Esophagus muscularis mucosa (tissue), 4 donors: ENCODE results near the gene RFTN1. TPM values are rescaled to one million over a fixed set of nuclear protein-coding genes. Genes with fewer than 3 reads are reported as not detected.

Experiments
- DNase-seq: peaks from one replicate; pipeline ENCODE4 v3.0.0-alpha.2; 2017; ENCODE audit errors: extremely low spot score
- H3K27ac ChIP-seq, 4 donors: fragments of 200-600 bp; sonication (generic); replicated peaks in 1 of 4; 1 replicate in 3 of 4; 2 replicates in 1 of 4; pipeline ENCODE4 v1.5.1; 2016 to 2019; ENCODE audit warnings: mild to moderate bottlenecking in 1 of 4
- H3K27me3 ChIP-seq, 4 donors: fragments of 200-600 bp; sonication (generic); one replicate each; pipeline versions ENCODE4 v1.5.1 to v1.6.0; 2016 to 2019
- H3K36me3 ChIP-seq, 4 donors: fragments of 200-600 bp; sonication (generic); one replicate each; pipeline ENCODE4 v1.5.1; 2016 to 2019
- H3K4me1 ChIP-seq, 4 donors: fragments of 200-600 bp; sonication (generic); one replicate each; pipeline ENCODE4 v1.5.1; 2016 to 2019
- H3K4me3 ChIP-seq, 4 donors: fragments of 200-600 bp; sonication (generic); 1 replicate in 2 of 4; 2 replicates in 2 of 4; pipeline ENCODE4 v1.5.1; 2016 to 2019; ENCODE audit warnings: mild to moderate bottlenecking in 4 of 4, moderate library complexity in 1 of 4
- H3K9me3 ChIP-seq, 4 donors: fragments of 200-600 bp; sonication (generic); 1 replicate in 3 of 4; 2 replicates in 1 of 4; pipeline ENCODE4 v1.5.1; 2016 to 2019
- CTCF ChIP-seq, 3 experiments: fragments of 200-600 bp in 2 of 3; fragments of 450-650 bp in 1 of 3; sonication (generic) in 2 of 3; IDR thresholded peaks; one replicate each; pipeline ENCODE4 v1.5.1; 2017 to 2019; ENCODE audit warnings: antibody characterized with exemption in 3 of 3, mild to moderate bottlenecking in 2 of 3, moderate library complexity in 1 of 3
- EP300 ChIP-seq: sonication (generic); formaldehyde crosslinking; IDR thresholded peaks from one replicate; pipeline ENCODE4 v1.6.1; 2017; ENCODE audit warnings: antibody characterized with exemption
- POLR2A ChIP-seq: fragments of 450-650 bp; IDR thresholded peaks from one replicate; pipeline ENCODE4 v1.6.1; 2017; ENCODE audit warnings: antibody characterized with exemption, moderate library complexity, mild to moderate bottlenecking, low read depth
- POLR2AphosphoS5 ChIP-seq, 2 donors: sonication (generic); formaldehyde crosslinking; IDR thresholded peaks; one replicate each; pipeline ENCODE4 v1.6.1; 2017; ENCODE audit warnings: antibody characterized with exemption in 2 of 2
- WGBS: methylation state at CpG from one replicate; pipeline ENCODE4 v1.1.5; 2018; 5-methylcytosine and 5-hydroxymethylcytosine counted together
- intact Hi-C: fragments of 100-400 bp; cut with DNase I; formaldehyde crosslinking; loops from one replicate; pipeline ENCODE4 v1.15.1; 2023
- total RNA-seq, 4 donors: library from RNA; depleted of rRNA; stranded (reverse); fragments of >200 nt; gene quantifications; one replicate each; pipeline versions ENCODE4 v1.1.0 to v1.2.1, GENCODE V29; 2016

The RFTN1 gene
- total RNA-seq, 4 donors from 2014 or later: 79.7 to 142 (median 104) TPM

- Histone ChIP-seq H3K4me1 (peaks cover 25 to 51% (median 44%) of the 10 kb centered on the region in 4 donors), H3K4me3 (peak overlapping the region in 1 of 4 donors; percentile 9), H3K27ac (peak overlapping the region in 2 of 4 donors; percentile 8 to 56), H3K9me3 (no peaks in the 10 kb centered on the region), H3K36me3 (peaks cover 0 to 29% (median 2%) of the 10 kb centered on the region in 4 donors), H3K27me3 (no peaks in the 10 kb centered on the region)
- TF ChIP-seq CTCF (IDR thresholded peaks at IDR 0.05): no peak
- TF ChIP-seq POLR2AphosphoS5 (IDR thresholded peaks at IDR 0.05): peak in 1 of 2 donors; percentile 4
- TF ChIP-seq EP300: no peak
- 53% methylated on average over 2 of the region's 2 CpGs for WGBS
- DNase-seq: no peak
- intact Hi-C loops: loop anchor here (2.0 kb wide), 1 partner anchor 226 kb away; no protein-coding TSS in a partner anchor
Measured at GRCh38 chr3:16290827-16291196, 222.7 kb downstream of the RFTN1 start.

- Histone ChIP-seq H3K4me1 (peaks cover 25 to 55% (median 44%) of the 10 kb centered on the region in 4 donors), H3K4me3 (peak overlapping the region in 1 of 4 donors; percentile 9), H3K27me3 (no peaks in the 10 kb centered on the region), H3K27ac (peak overlapping the region; percentile 8 to 56 (median 29)), H3K9me3 (no peaks in the 10 kb centered on the region), H3K36me3 (peaks cover 0 to 23% (median under 1%) of the 10 kb centered on the region in 4 donors)
- no peak for DNase-seq
- WGBS: 56% methylated on average over 3 of the region's 3 CpGs
- intact Hi-C loops: loop anchor here (2.0 kb wide), 1 partner anchor 227 kb away; no protein-coding TSS in a partner anchor
- no peak for TF ChIP-seq POLR2A
- TF ChIP-seq CTCF (IDR thresholded peaks at IDR 0.05): peak; percentile 81 to 88 (median 84)
- TF ChIP-seq POLR2AphosphoS5 (IDR thresholded peaks at IDR 0.05): peak in 1 of 2 donors; percentile 2
Measured at GRCh38 chr3:16290007-16290826, 223.3 kb downstream of the RFTN1 start.

- Histone ChIP-seq H3K4me1 (peaks cover 25 to 55% (median 44%) of the 10 kb centered on the region in 4 donors), H3K27ac (peak overlapping the region; percentile 18 to 56 (median 32)), H3K4me3 (no peak overlapping the region), H3K27me3 (no peaks in the 10 kb centered on the region), H3K9me3 (no peaks in the 10 kb centered on the region), H3K36me3 (peaks cover 0 to 21% (median 0%) of the 10 kb centered on the region in 4 donors)
- TF ChIP-seq POLR2A (no peak), EP300 (no peak), POLR2AphosphoS5 (IDR thresholded peaks at IDR 0.05) (no peak), CTCF (IDR thresholded peaks at IDR 0.05) (no peak)
- no peak for DNase-seq
- intact Hi-C loops: loop anchor here (2.0 kb wide), 1 partner anchor 261 kb away; no protein-coding TSS in a partner anchor
- WGBS: 84% methylated on average over 2 of the region's 2 CpGs
Measured at GRCh38 chr3:16289144-16289889, 224.2 kb downstream of the RFTN1 start.

GRCh38 chr3:16288664-16289063 lies 224.8 kb downstream of the RFTN1 start:
- no peak for DNase-seq
- Histone ChIP-seq H3K4me3 (no peak overlapping the region), H3K4me1 (peaks cover 25 to 55% (median 44%) of the 10 kb centered on the region in 4 donors), H3K9me3 (no peaks in the 10 kb centered on the region), H3K36me3 (peaks cover 0 to 27% (median 0%) of the 10 kb centered on the region in 4 donors), H3K27me3 (no peaks in the 10 kb centered on the region), H3K27ac (peak overlapping the region; percentile 18 to 56 (median 32))
- WGBS: 17% methylated on average over 1 of the region's 1 CpG
- TF ChIP-seq POLR2A (no peak), POLR2AphosphoS5 (IDR thresholded peaks at IDR 0.05) (no peak), EP300 (no peak), CTCF (IDR thresholded peaks at IDR 0.05) (no peak)
- intact Hi-C loops: loop anchor here (2.0 kb wide), 1 partner anchor 262 kb away; no protein-coding TSS in a partner anchor
